MV-4-11 (cell line): ENCODE data around the gene PDE4B.

Experiments
- DNase-seq: peaks from one replicate; lab custom pipeline; 2025; lab: John Stamatoyannopoulos, UW

PDE4B gene

DNA sequence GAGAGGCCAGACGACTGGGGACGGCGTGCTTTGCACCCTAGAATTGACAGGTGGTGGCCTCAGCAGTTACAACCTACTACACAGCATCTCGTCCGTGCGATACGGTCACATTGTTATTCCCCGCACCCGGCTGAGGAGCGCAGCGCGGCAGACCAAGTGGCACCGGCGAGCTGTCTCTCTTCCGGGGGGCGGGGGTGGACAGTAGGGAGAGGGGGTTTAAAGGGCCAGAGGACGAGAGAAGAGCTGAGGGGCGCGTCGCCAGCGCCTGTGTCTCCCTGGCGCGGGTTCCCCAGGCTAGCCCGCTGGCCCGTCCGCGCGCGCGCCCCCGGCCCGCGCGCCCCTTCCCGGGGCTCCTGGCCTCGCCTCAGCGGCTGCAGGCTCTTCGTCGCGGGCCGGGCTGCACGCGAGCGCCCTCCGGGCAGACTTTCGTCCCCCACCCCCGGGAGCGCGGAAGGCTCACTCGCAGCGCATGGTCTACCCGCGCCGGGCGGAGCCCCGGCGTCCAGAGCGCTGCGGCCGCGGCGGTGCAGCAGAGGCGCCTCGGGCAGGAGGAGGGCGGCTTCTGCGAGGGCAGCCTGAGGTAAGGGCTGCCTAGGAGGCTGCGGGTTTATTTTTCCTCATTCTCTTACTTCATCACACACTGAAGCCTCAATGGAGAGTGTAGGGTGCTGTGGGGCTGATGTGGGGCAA lies at the start of gene PDE4B:
TSS of gene PDE4B (plus strand) at position 227 of the 690 bp plus-strand sequence.
- DNase-seq = no peak

DNA sequence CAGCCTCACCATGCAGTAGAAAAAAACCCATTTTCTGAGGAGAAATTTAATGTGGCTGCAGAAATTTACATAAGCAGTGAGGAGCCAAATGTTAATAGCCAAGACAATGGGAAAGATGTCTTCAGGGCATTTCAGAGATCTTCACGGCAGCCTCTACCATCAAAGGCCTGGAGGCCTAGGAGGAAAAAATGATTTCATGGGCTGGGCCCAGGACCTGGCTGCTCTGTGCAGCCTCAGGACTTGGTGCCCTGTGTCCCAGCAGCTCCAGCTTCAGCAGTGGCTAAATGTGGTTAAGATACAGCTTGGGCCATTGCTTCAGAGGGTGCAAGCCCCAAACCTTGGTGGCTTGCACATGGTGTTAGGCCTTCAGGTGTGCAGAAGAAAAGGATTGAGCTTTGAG lies 48.0 kb upstream of the PDE4B start:
- no peak for DNase-seq

DNA sequence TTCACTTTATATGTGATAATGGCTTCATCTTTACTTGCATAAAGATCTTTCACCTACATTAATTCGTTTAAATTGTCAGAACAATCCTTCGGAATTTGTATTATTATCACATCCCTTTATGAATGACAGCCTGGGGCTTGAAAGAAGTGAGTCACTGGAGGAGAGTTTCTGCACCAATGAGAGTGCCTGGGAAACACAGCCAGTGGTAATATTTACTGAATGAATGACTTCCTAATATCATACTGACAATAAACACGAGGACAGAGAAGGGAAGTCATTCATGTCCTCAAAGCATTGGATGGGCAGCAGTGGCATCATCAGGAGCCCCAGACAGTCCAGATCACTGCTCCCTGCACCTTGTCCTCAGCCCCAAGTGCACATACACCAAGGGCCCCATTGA lies 40.7 kb upstream of the PDE4B start:
- DNase-seq = no peak

DNA sequence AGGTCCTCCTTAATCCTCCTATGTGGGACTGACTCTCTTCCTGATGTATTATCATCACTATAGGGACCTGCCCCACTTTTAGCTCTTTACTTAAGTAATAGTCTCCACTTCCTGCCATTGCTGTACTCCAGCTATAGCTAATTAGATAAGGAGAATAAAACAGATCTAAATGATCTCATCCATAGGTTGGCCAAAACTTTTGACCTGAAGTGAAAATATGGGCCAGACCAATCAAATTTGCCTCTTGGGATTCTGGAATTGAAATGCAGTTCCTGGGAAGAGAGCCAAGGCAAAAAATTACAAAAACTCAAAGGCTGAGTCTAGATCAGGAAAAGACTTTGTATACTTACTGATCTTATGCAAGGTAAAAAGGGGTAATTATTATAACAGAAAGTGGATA lies 36.1 kb upstream of the PDE4B start:
- no peak for DNase-seq

DNA sequence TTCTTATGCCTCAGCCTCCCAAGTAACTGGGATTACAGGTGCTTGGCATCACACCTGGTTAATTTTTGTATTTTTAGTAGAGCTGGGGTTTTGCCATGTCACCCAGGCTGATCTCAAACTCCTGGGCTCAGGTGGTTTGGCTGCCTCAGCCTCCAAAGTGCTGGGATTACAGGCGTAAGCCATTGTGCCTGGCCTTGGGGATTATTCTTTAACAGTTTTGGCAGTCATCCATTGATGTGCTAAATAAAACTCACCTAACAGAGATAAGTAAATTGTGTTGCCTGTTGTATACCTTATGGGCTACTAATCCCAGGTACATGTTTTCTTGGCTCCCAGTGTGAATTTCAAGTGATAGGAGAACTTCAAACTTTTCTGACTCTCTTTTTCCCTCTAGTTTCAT lies 35.2 kb upstream of the PDE4B start:
- no peak for DNase-seq

DNA sequence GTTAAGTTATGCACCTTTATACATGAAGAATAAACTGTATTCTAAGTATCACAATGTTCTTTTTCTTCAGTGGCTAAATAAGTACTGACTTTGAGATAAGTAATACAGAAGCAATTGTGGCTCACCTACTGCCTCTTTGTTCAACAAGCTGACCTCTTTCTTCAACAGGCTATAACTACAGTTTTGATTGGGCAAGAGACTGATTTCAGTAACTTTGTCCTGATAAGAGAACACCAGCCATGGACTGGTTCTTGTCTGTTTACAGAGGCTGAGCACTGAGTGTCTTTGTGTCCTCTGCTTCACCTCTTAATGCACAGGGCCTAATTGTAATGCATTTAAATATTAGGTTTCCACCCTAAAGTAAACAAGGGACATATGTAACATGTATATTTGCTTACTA lies 34.6 kb upstream of the PDE4B start:
- DNase-seq = no peak

DNA sequence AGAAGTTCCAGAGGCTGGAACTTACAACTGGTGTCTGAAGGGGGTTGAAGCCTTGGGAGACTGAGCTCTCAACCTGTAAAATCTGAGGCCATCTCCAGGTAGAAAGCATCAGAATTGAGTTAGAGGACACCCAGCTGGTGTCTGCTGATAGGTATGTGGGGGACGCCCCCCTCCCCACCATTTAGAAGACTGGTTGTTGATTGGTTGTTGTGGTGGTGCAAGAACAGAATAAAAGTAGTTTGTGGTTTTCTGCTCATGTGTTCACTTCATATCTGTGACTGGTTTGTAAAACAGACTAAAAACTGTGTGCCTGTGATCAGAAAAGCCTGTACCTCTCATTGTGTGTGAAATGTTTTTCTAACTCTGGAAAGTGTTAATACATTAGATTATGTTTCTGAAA lies 33.2 kb upstream of the PDE4B start:
- DNase-seq = no peak

DNA sequence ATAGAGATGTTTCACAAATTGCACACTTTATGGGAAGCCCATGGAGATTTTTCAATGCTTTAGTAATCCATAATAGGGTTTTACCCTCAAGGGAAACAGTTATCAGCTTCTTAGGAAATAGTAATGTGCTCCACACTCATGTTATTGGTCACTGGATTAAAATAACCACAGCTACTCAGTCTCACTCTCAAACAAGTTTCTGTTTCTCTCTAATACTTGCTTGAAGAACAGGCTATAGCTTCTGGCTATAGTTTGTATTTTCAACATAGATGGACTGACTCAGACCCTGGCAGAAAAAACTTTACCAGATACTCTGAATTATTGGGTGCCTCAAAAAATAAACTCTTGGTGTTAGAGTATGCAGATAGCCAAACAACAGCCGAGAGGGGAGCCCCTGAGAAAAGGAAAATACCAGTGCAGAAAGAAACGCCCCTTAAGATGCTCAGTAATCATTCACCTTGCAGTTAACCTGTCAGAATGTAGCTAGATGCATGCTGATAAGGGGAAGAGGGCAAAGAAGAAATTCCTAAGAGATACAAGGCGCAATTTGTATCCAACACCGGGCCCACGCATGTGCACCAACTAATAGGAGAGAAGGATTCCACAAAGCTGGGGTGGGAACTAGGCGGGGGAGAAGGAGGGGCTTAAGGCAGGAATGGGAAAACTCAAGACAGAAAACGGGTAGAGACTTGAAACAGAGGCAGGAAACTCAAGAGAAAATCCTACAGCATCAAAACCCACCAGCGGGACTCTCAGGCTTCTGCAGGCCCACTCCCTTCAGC lies 30.4 kb upstream of the PDE4B start:
- peak; percentile 4 for DNase-seq

DNA sequence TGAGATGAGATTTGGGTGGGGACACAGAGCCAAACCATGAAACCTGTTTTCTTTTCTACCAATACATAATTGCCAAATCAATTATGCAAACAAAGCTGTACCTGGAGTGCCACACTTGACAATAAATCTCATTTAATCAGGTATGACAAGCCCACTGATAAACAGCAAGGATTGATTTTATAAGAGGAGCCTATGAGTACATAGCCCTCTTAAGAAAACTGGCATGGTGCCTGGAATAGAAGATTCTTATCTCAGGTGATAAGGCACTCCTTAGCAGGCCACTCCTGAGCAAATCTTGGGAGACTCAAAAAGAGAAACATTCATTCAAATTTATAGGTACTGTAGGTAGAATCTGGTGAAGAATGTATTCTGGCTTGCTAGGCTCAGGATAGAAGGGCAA lies 28.6 kb upstream of the PDE4B start:
- no peak for DNase-seq

DNA sequence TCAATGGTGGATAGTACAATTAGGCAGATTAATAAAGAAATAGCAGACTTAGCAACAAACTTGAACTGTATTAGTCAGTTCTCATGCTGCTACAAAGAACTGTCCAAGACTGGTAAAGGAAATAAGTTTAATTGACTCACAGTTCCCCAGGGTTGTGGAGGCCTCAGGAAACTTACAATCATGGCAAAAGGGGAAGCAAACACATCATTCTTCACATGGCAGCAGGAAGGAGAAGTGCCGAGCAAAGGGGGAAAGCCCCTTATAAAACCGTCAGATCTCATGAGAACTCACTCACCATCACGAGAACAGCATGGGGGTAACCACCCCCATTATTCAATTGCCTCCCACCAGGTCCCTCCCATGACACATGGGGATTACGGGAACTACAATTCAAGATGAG lies 27.1 kb upstream of the PDE4B start:
- DNase-seq = peak; percentile 51

DNA sequence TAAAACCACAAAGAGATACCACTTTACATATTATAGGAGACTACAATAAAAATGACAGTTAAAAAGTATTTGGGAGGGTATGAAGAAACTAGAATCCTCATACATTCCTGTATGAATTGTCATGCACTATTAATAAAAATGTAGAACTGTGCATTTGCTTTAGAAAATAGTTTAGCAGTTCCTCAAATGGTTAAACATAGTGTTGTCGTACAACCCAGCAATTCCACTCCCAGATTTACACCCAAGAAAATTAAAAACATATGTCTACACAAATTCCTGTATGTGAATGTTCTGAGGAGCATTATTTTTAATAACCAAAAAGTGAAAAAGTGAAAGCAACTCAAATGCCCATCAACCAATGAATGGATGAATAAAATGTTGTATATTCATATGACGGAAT lies 23.1 kb upstream of the PDE4B start:
- peak; percentile 8 for DNase-seq

DNA sequence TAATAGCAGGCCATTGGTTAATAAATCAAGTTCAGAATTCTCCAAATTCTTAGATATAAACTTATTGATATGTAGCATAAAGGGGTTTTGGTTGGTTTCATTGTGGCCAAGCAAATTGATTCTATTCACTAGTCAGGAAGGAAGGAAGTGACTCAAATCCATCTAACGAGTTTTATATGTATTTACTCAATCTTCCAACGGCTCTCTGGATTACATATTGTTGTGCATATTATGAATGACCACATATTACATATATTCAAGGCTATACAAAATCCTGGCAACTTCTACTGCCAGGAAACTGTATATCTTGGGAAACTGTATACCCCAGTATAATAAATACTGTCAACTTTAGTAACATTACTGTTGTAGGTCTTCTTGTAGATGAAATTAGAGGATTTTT lies 20.1 kb upstream of the PDE4B start:
- peak; percentile 62 for DNase-seq

DNA sequence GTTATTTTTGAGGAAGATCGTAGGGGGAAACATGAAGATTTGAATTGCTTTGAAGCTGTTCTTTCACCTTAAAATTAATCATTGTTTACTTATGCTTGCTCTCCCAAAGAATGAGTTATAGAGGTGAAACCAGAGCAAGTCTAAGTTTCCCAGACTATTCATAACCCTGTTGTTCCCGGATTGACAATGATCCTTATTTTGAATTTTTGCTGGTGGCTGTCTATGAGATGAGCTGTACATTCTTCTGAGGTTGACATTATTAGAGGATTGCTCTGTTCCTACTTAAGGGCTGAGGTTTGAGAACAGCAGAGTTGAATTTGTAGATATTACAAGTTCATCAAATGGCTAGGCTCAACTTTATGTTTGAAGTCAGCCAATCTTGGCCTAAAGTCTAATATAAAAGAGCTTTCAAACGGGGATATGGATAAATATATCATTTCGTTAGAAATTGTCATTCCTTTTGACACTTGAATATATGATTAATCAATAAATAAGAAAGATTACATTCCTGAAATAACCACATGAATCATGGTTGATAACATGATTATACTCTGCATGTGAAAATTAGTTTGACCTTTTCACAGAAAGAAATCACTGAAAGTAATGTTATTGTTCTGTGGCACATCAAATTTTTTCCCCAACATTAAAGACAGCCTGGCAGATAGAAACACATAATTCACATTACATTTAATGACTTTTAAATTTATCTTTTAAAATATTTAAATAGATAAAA lies 19.1 kb upstream of the PDE4B start:
- no peak for DNase-seq

DNA sequence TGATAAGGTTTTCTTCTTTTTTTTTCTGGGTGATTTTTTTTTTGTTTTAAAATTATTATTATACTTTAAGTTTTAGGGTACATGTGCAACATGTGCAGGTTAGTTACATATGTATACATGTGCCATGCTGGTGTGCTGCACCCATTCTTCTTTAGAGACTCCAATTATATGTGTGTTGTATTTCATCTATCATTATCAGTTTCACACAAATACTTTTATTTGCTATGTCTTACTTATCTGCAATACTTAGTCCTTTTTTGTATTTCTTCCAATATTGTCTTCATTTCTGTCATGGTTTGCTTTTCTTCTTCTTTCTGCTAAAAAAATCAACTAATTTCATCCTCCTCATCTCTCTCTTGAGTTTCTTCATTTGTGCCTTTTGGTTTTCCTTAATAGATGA lies 3.9 kb upstream of the PDE4B start:
- DNase-seq = no peak

DNA sequence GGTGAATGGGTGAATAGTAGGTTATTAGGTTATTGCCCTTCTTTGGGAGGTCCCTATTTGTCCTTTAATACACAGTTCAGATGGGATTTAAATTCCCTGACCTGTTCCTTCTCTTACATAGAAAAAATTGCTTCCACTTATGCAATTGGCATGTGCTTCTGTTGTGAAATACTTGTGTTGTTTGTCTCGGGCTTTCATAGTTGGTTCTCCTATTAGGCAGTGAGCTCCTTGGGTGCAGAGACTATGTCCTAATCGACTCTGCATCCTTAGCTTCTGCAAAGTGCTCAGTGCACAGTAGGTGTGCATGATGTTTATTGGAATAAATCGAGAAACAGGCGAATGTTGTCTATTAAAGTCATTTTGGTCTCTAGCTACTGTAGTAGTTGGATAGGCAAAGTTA lies 1.3 kb upstream of the PDE4B start:
- DNase-seq = peak; percentile 68

DNA sequence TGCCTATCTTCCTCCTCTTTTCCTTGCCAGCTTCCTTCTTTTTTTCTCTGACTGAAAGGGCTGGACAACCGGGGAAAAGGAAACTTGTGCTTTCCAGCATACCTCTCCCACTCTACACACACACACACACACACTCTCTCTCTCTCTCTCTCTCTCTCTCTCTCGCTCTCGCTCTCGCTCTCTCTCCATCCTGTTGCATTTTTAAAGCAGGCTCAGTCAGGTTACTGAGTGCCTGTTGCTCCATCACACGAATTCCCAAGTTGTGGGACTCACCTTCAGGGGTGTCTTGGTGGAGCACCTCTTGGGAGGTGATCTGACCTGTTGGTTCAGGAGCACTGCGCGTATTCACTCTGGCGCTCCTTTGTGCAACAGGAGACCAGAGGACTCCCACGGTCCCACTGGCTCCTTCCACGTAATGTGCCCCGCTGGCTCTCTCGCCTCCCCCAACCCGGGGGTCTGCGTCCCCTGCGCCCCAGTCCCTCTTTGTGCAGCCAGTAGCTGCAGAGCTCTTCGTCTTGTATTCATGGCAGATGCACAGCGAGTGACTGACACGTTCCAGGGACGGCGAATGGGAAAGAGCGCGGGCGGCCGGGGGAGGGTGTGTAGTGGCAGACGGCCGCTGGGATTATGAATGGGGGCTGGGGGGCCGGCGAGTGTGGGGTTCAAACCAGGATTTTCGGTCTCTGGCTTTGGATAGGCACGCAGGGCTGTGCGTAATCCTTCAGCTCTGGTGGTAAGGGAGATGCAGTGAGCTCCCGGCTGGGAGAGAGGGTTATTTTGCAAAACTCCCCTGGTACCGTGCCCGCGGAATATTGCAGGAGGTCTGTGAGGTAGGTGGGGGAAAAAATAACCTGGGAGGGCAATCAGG lies 660 bp upstream of the PDE4B start:
- DNase-seq = no peak

DNA sequence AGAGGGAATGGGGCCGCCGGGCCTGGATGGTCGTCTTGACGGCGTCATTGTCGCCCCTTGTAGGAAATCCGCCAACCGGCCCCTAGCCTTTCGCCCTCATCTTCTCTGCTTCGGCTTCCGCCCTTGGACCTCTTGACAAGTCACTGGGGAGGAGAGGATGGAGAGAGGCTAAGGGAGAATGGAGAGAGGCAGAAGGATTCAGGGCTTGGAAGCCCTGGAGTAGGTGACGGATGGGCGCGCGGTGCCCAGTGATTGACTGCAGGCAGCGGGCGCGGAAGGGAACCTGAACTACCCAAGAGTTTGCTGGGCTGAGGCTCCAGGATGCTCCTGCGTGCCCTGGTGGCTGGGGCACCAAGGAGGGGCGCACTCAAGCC lies 651 bp downstream of the PDE4B start:
- no peak for DNase-seq

DNA sequence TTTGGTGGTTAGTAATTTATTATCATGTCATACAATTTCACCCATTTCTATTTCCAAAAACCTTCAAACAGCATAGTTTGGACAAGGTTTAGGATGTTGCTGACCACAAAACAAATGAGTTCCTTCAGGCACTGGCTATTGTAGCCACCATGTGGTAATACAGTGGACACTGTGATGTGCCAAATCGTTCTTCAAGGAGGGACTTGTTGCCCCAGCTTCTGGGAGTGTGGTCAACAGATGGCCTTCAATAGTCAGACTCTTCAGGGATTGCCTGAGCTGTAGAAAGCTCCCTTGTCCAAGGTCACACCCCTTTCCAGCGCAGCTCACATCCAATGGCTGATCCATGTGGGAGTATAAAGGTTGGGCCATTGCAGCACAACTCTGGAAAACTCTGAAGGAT lies 2.6 kb downstream of the PDE4B start:
- DNase-seq = no peak

DNA sequence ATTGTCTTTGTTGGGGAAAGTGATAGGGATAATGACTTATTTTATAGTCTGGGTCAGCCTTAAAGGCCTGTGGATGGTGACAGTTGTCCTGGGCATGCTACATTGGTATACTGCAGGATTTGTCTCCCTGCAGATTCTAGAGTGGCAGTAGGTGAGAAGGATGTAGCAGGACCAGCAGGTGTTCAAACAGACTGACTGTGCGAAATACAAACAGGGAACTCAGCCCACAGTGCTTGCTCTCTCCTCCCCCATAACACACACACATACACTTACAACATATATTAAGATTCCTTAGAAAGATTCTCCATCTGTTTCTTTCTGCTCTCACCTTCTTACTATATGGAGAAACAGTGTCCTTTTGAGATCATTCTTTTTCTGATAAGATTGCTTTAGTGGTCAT lies 6.9 kb downstream of the PDE4B start:
- DNase-seq = no peak

DNA sequence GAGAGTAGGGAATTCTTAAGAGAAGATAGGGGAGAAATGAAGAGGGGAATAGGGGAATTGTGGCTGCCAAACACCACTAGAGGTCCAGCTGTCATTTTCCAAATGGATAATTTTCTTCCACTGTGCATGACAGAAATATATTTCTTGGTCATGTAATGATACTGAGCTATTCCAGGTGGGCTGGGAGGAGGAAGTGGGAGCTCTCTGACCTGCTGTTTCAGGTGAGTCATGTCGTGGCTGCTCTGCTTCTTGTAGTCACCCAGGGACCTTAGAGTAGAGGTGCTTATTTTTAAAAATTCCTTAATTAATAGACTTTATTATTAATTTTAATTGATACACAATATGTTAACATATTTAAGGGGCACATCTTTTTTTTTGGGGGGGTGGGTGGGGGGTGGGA lies 11.9 kb downstream of the PDE4B start:
- DNase-seq = no peak

DNA sequence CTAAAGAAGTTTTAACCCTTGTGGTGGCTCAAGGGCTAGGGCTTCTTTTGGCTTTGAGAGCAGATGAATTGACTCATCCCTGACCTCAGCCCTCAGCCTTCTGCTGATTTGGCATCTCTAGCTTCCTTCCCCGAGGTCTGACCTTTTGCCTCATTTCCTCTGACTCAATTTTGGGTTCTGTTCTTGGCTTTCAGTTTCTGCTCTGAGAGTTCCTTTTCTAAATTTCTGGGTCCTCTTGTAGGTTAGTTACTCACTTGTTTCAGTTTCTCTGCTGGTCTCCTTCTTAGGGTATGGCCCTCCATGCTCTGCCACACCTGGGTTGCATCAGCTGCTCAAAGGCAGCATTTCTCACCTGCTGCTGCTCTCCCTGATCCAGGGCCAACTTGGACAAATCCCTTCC lies 19.4 kb downstream of the PDE4B start:
- DNase-seq = peak; percentile 99

DNA sequence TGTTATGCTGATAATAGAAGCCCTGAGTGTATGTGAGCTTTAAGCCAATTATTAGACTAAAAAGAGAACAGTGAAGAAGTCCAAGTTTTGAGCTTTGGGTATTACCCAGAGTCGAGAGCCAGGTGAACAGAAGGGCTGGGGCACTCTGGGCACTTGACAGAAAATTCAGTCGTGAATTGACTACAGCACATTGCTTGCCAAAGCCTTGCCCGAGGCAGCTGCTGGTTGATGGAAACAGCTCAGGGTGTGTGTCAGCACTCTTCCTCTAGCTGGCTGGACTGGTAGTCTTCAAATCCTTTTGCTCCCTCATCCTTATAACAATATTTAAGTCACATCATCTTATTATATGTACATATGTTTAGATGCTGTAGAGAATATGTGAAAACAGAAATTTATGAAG lies 21.3 kb downstream of the PDE4B start:
- no peak for DNase-seq
